ENCODE data around the gene UBTD1.
"Not testable (repeated sequence)": the region's sequence is repeated elsewhere in the genome, so short reads cannot be mapped to it uniquely, and the experiment has no call there.

Gene UBTD1

DNA sequence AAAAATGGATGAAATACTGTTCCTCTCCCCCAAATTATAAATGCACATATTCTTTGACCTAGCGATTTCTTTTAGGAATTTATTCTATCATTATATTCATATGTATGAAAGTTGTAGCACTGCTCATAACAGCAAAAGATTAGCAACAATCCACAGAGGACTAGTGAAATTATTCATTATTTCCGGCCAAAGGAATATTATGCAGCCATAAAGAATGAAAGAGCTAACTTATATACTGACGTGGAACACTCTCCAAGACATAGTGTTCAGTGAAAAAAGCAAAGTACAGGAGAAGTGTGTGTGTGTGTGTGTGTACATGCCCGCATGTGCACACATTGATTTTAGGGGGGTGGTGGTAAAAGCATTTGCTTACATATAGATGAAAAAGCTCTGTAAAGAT, 23.8 kb upstream of the UBTD1 start:
- TF ChIP-seq, protein P1, sequence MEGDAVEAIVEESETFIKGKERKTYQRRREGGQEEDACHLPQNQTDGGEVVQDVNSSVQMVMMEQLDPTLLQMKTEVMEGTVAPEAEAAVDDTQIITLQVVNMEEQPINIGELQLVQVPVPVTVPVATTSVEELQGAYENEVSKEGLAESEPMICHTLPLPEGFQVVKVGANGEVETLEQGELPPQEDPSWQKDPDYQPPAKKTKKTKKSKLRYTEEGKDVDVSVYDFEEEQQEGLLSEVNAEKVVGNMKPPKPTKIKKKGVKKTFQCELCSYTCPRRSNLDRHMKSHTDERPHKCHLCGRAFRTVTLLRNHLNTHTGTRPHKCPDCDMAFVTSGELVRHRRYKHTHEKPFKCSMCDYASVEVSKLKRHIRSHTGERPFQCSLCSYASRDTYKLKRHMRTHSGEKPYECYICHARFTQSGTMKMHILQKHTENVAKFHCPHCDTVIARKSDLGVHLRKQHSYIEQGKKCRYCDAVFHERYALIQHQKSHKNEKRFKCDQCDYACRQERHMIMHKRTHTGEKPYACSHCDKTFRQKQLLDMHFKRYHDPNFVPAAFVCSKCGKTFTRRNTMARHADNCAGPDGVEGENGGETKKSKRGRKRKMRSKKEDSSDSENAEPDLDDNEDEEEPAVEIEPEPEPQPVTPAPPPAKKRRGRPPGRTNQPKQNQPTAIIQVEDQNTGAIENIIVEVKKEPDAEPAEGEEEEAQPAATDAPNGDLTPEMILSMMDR (IDR thresholded peaks at IDR 0.05; ENCODE audit: low read depth, low read length) = no peak
- Histone ChIP-seq H3K27ac (no peak overlapping the region), H3K36me3 (peaks cover 83% of the 10 kb centered on the region), H3K27me3 (ENCODE audit: insufficient read depth, low read depth, severe bottlenecking) (no peaks in the 10 kb centered on the region), H3K4me3 (ENCODE audit: low read depth, low read length) (no peak overlapping the region), H3K9me3 (ENCODE audit: severe bottlenecking) (no peaks in the 10 kb centered on the region)
- no peak for DNase-seq

- H3K36me3 ChIP-seq = peaks cover 84% of the 10 kb centered on the region
- DNase-seq = no peak
- TF ChIP-seq, protein P1 (IDR thresholded peaks at IDR 0.05; ENCODE audit: low read depth, low read length) = no peak
These were observed 22.7 kb upstream of the UBTD1 start for GRCh38 chr10:97475936-97476594.

DNA sequence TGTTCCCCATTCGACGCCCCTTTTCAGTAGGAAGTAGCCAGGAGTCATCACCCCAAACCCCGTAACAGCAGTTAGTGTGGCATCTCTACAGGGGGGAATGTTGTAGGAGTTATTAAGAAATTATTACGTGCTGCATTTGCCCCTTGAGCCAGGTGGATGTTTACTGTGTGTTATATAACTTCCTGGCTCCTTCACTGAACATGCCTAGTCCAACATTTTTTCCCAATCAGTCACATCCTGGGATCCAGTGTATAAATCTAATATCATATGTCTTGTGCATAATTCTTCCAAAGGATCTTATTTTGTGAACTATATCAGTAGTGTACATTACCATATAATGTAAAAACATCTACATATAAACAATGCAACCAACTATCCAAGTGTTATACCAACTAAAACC, 19.3 kb upstream of the UBTD1 start:
- H3K4me3 ChIP-seq (ENCODE audit: low read depth, low read length); H3K9me3 ChIP-seq (ENCODE audit: severe bottlenecking); DNase-seq; H3K27ac ChIP-seq; H3K27me3 ChIP-seq (ENCODE audit: insufficient read depth, low read depth, severe bottlenecking): not testable (repeated sequence)
- peaks cover 76% of the 10 kb centered on the region for H3K36me3 ChIP-seq

More at GRCh38 chr10:97475936-97476594, 22.7 kb upstream of the UBTD1 start:
- Histone ChIP-seq H3K4me3 (ENCODE audit: low read depth, low read length) (no peak overlapping the region), H3K27me3 (ENCODE audit: insufficient read depth, low read depth, severe bottlenecking) (no peaks in the 10 kb centered on the region), H3K27ac (no peak overlapping the region; the same call in 1 of the 2 replicates), H3K9me3 (ENCODE audit: severe bottlenecking) (no peaks in the 10 kb centered on the region)

GRCh38 chr10:97479939-97480338, 18.8 kb upstream of the UBTD1 start:
- H3K27me3 ChIP-seq (ENCODE audit: insufficient read depth, low read depth, severe bottlenecking) = no peaks in the 10 kb centered on the region
- no peak overlapping the region for H3K4me3 ChIP-seq (ENCODE audit: low read depth, low read length)
- H3K27ac ChIP-seq = no peak overlapping the region
- H3K9me3 ChIP-seq (ENCODE audit: severe bottlenecking) = no peaks in the 10 kb centered on the region
- H3K36me3 ChIP-seq = peaks cover 73% of the 10 kb centered on the region
- TF ChIP-seq, protein P1 (IDR thresholded peaks at IDR 0.05; ENCODE audit: low read depth, low read length) = no peak
- no peak for DNase-seq

DNA sequence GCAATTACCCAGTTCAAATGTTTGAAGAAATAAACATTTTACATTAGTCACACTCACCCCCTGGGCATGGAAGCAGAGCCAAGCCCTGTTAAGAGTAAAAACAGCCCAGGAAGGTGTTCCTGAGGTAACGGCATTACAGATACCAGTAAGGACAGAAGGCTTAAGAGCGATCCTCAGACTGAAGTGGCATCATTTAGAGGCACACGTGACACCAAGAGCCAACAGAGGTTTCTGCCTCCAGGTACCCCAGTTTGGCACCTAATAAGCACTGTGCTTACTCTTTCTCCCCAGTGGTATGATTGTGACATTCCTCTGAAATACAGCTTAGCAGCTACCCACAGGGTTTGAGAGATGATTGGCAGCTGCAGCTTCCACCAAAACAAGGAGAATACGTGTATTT, 17.7 kb upstream of the UBTD1 start:
- H3K36me3 ChIP-seq = peaks cover 73% of the 10 kb centered on the region
- H3K4me3 ChIP-seq (ENCODE audit: low read depth, low read length) = no peak overlapping the region
- no peaks in the 10 kb centered on the region for H3K9me3 ChIP-seq (ENCODE audit: severe bottlenecking)
- no peaks in the 10 kb centered on the region for H3K27me3 ChIP-seq (ENCODE audit: insufficient read depth, low read depth, severe bottlenecking)
- TF ChIP-seq, protein P1 (IDR thresholded peaks at IDR 0.05; ENCODE audit: low read depth, low read length) = no peak
- no peak overlapping the region for H3K27ac ChIP-seq
- no peak for DNase-seq

DNA sequence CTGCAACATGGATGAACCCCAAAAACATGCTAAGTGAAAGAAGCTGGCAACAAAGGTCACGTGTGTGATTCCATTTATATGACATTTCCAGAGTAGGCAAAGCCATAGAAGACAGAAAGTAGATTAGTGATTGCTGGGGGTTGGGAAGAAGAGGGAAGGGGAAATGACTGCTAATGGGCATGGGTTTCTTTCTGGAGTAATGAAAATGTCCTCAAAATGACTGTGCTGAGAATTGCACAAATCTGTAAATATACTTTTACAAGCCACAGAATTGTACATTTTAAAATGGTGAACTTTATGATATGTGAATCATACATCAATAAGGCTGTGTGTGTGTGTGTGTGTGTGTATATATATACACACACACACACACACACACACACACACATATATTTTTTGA, 16.3 kb upstream of the UBTD1 start:
- Histone ChIP-seq H3K4me3 (ENCODE audit: low read depth, low read length) (no peak overlapping the region), H3K27ac (no peak overlapping the region), H3K9me3 (ENCODE audit: severe bottlenecking) (no peaks in the 10 kb centered on the region), H3K36me3 (peaks cover 64% of the 10 kb centered on the region), H3K27me3 (ENCODE audit: insufficient read depth, low read depth, severe bottlenecking) (no peaks in the 10 kb centered on the region)
- DNase-seq = no peak
- TF ChIP-seq, protein P1 (IDR thresholded peaks at IDR 0.05; ENCODE audit: low read depth, low read length) = no peak

All from WERI-Rb-1 (cell line).